ENCODE data around the gene BOLA3.
"Not testable (repeated sequence)": the region's sequence is repeated elsewhere in the genome, so short reads cannot be mapped to it uniquely, and the experiment has no call there.

Gene BOLA3

DNA sequence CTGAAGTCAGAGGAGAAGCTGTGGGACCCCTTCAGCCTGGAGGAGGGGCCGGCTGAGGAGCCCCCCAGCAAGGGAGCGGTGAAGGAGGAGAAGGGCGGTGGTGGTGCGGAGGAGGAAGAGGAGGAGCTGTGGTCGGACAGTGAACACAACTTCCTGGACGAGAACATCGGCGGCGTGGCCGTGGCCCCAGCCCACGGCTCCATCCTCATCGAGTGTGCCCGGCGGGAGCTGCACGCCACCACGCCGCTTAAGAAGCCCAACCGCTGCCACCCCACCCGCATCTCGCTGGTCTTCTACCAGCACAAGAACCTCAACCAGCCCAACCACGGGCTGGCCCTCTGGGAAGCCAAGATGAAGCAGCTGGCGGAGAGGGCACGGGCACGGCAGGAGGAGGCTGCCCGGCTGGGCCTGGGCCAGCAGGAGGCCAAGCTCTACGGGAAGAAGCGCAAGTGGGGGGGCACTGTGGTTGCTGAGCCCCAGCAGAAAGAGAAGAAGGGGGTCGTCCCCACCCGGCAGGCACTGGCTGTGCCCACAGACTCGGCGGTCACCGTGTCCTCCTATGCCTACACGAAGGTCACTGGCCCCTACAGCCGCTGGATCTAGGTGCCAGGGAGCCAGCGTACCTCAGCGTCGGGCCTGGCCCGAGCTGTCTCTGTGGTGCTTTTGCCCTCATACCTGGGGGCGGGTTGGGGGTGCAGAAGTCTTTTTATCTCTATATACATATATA lies 46.0 kb downstream of the BOLA3 start:
- Mint-ChIP-seq H3K36me3 (ENCODE audit: low read depth) (peaks cover 16% of the 10 kb centered on the region), H3K9me3 (no peaks in the 10 kb centered on the region), H3K27ac (no peak overlapping the region), H3K27me3 (ENCODE audit: low read depth) (no peaks in the 10 kb centered on the region), H3K4me1 (ENCODE audit: low read depth) (no peaks in the 10 kb centered on the region), H3K4me3 (no peak overlapping the region)

DNA sequence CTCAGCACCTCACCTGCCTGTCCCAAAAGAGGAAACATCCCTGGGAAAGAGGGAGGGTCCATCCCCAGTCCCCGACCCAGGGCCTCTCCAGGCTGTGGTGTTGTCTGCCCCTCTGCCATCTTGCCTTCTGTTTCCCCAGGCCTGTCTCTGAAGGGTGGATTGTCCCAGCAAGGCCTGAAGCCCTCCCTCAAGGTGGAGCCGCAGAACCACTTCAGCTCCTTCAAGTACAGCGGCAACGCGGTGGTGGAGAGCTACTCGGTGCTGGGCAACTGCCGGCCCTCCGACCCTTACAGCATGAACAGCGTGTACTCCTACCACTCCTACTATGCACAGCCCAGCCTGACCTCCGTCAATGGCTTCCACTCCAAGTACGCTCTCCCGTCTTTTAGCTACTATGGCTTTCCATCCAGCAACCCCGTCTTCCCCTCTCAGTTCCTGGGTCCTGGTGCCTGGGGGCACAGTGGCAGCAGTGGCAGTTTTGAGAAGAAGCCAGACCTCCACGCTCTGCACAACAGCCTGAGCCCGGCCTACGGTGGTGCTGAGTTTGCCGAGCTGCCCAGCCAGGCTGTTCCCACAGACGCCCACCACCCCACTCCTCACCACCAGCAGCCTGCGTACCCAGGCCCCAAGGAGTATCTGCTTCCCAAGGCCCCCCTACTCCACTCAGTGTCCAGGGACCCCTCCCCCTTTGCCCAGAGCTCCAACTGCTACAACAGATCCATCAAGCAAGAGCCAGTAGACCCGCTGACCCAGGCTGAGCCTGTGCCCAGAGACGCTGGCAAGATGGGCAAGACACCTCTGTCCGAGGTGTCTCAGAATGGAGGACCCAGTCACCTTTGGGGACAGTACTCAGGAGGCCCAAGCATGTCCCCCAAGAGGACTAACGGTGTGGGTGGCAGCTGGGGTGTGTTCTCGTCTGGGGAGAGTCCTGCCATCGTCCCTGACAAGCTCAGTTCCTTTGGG lies 47.2 kb downstream of the BOLA3 start:
- H3K27ac Mint-ChIP-seq = peak overlapping the region; percentile 9
- no peak overlapping the region for H3K4me3 Mint-ChIP-seq
- H3K27me3 Mint-ChIP-seq (ENCODE audit: low read depth) = no peaks in the 10 kb centered on the region
- no peaks in the 10 kb centered on the region for H3K4me1 Mint-ChIP-seq (ENCODE audit: low read depth)
- H3K9me3 Mint-ChIP-seq = no peaks in the 10 kb centered on the region
- H3K36me3 Mint-ChIP-seq (ENCODE audit: low read depth) = peaks cover 16% of the 10 kb centered on the region

DNA sequence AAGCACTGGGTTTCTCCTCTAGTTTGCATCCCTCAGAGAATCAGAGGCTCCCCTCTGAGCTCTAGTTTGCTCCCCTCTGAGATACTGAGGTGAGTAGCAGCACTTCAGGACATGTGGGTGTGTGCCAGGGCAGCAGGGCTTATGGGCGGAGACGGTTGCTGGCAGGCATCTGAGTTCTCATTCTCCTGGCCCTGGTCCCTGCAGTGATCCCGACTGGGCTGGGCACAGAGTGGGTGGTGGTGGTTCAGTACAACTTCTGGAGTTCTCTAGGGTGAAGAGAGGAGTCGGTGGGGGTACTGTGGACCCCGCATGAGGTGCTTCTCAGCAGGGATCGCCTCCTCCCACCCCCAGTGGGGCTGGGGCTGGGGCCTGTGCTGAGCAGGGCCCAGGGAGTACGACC lies 47.9 kb downstream of the BOLA3 start:
- no peaks in the 10 kb centered on the region for H3K9me3 Mint-ChIP-seq
- no peak overlapping the region for H3K4me3 Mint-ChIP-seq
- peaks cover 15% of the 10 kb centered on the region for H3K36me3 Mint-ChIP-seq (ENCODE audit: low read depth)
- H3K27ac Mint-ChIP-seq = no peak overlapping the region
- H3K27me3 Mint-ChIP-seq (ENCODE audit: low read depth) = no peaks in the 10 kb centered on the region
- no peaks in the 10 kb centered on the region for H3K4me1 Mint-ChIP-seq (ENCODE audit: low read depth)

DNA sequence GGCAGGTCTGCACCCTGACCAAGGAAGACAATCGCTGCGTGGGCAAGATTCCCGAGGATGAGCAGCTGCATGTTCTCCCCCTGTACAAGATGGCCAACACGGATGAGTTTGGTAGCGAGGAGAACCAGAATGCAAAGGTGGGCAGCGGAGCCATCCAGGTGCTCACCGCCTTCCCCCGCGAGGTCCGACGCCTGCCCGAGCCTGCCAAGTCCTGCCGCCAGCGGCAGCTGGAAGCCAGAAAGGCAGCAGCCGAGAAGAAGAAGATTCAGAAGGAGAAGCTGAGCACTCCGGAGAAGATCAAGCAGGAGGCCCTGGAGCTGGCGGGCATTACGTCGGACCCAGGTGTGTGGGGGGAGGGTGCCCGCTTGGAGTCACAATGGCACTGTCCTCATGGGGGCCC lies 48.4 kb downstream of the BOLA3 start:
- Mint-ChIP-seq H3K9me3 (no peaks in the 10 kb centered on the region), H3K36me3 (ENCODE audit: low read depth) (peaks cover 20% of the 10 kb centered on the region), H3K27me3 (ENCODE audit: low read depth) (no peaks in the 10 kb centered on the region), H3K27ac (no peak overlapping the region), H3K4me1 (ENCODE audit: low read depth) (no peaks in the 10 kb centered on the region), H3K4me3 (no peak overlapping the region)

DNA sequence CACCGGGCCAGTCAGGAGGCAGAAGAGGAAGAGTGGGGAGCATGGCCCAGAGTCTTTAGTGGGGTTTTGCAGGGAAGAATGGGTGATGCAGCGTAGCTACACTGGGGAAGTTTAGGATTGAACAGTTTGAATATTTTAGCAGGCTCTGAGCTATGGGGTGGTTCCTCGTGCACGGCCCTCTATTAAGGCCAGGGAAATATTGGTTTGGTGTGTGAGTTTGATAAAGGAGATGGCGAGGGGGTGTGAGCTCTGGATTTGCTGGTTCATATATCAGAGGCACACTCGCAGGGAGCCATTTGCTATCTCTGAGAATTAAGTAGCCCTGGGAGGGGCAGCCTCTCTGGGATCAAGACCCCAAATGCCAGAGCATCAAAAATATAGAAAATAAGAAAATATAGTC lies 50.1 kb downstream of the BOLA3 start:
- Mint-ChIP-seq H3K27me3 (ENCODE audit: low read depth) (no peaks in the 10 kb centered on the region), H3K36me3 (ENCODE audit: low read depth) (peaks cover 21% of the 10 kb centered on the region), H3K4me3 (no peak overlapping the region), H3K9me3 (no peaks in the 10 kb centered on the region), H3K27ac (no peak overlapping the region), H3K4me1 (ENCODE audit: low read depth) (no peaks in the 10 kb centered on the region)

DNA sequence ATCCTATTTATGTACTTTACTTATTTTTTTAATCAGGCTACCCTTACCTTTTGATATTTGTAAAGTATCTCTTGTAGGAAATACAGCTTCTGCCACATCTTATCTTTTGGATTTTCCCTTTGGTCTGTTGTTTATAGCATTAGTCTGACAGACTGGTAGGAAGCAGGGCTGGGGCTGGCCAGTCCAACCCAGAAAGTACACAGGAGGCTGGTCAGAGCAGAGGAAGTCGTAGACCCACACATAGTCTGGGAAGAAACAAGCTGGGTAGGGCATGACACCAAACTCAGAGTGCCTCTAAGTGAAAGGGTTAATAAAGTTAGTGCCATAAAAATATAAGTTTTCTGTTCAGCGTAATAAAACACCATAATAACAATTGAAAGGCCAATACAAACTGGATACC lies 51.7 kb downstream of the BOLA3 start:
- Mint-ChIP-seq H3K27ac (no peak overlapping the region), H3K36me3 (ENCODE audit: low read depth) (peaks cover 24% of the 10 kb centered on the region), H3K4me3 (no peak overlapping the region), H3K9me3 (no peaks in the 10 kb centered on the region), H3K4me1 (ENCODE audit: low read depth) (no peaks in the 10 kb centered on the region), H3K27me3 (ENCODE audit: low read depth) (no peaks in the 10 kb centered on the region)

DNA sequence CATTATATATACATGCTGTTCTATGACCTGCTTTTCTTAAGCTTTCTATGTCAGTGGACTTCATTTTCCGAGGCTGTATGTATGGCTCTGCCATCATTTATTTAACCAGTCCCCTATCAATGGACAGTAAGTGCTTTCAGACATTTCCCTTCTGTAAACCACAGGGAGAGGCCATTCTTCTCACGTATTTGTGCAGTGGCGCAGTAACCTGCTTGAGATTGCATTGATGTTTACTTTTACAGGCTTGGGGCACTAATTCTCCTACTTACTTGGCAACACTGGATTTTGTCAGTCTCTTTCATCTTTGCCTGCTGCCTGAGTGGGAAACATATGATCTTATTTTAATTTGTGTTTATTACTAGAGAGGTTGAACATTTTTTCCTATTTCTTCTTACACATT lies 52.1 kb downstream of the BOLA3 start:
- Mint-ChIP-seq H3K4me3 (no peak overlapping the region), H3K27ac (no peak overlapping the region), H3K4me1 (ENCODE audit: low read depth) (no peaks in the 10 kb centered on the region), H3K27me3 (ENCODE audit: low read depth) (no peaks in the 10 kb centered on the region), H3K36me3 (ENCODE audit: low read depth) (peaks cover 23% of the 10 kb centered on the region), H3K9me3 (no peaks in the 10 kb centered on the region)

DNA sequence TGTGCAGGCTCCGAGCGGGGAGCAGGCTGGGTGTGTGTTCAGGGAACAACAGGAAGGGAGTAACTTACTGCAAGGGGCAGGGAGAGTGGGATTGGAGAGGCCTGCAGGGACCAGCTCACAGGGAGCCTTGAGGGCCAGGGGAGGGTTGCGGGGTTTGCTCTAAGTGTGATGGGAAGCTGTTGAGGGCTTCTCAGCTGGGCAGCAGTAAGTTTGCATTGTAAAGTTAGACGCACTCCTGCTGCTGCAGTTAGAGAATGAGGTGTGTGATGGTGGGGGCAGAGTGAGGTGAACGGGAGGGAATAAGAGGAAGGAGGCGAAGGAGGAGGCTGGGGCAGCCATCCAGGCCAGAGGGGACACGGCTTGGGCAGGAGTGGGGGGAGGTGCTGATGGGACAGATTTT lies 53.4 kb downstream of the BOLA3 start:
- H3K36me3 Mint-ChIP-seq (ENCODE audit: low read depth) = peaks cover 19% of the 10 kb centered on the region
- H3K27ac Mint-ChIP-seq = peak overlapping the region; percentile 8
- no peak overlapping the region for H3K4me3 Mint-ChIP-seq
- H3K27me3 Mint-ChIP-seq (ENCODE audit: low read depth) = no peaks in the 10 kb centered on the region
- H3K4me1 Mint-ChIP-seq (ENCODE audit: low read depth) = no peaks in the 10 kb centered on the region
- no peaks in the 10 kb centered on the region for H3K9me3 Mint-ChIP-seq

DNA sequence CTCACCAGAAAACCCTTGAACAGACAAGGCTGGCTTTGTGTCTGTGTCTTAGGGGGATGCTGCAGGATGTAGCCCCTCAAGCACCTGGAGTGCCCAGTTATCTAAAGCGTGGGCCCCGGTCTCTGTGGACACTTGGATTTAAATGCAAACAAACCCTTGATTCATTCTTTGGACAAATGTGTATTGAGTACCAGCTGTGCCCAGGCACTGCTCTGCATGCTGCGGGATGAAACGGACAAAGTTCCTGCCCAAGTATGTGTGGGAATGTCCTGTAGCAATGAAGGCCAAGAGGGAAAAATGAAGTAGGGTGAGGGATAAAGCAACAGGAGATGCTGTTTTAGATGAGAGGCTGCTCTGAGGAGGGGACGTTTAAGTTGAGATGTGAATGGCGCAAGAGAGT lies 53.9 kb downstream of the BOLA3 start:
- Mint-ChIP-seq H3K36me3 (ENCODE audit: low read depth) (peaks cover 18% of the 10 kb centered on the region), H3K9me3 (no peaks in the 10 kb centered on the region), H3K4me1 (ENCODE audit: low read depth) (no peaks in the 10 kb centered on the region), H3K4me3 (no peak overlapping the region), H3K27me3 (ENCODE audit: low read depth) (no peaks in the 10 kb centered on the region), H3K27ac (no peak overlapping the region)

DNA sequence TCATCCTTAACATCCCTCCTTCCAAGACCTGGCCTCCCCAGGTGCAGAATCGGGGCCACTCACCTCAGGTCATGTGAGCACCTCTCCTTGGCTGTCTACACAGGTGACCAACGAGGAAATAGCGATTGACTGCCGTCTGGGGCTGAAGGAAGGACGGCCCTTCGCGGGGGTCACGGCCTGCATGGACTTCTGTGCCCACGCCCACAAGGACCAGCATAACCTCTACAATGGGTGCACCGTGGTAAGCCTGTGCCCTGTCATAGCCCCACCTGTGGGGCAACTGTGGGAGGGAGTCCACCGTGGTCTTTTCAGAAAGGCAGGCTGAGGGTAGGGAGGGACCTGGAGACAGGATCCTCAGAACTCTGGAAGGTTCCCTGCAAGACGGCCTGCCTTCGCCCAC lies 54.3 kb downstream of the BOLA3 start:
- no peaks in the 10 kb centered on the region for H3K4me1 Mint-ChIP-seq (ENCODE audit: low read depth)
- no peaks in the 10 kb centered on the region for H3K27me3 Mint-ChIP-seq (ENCODE audit: low read depth)
- H3K27ac Mint-ChIP-seq = no peak overlapping the region
- no peak overlapping the region for H3K4me3 Mint-ChIP-seq
- H3K9me3 Mint-ChIP-seq = no peaks in the 10 kb centered on the region
- H3K36me3 Mint-ChIP-seq (ENCODE audit: low read depth) = peaks cover 18% of the 10 kb centered on the region

DNA sequence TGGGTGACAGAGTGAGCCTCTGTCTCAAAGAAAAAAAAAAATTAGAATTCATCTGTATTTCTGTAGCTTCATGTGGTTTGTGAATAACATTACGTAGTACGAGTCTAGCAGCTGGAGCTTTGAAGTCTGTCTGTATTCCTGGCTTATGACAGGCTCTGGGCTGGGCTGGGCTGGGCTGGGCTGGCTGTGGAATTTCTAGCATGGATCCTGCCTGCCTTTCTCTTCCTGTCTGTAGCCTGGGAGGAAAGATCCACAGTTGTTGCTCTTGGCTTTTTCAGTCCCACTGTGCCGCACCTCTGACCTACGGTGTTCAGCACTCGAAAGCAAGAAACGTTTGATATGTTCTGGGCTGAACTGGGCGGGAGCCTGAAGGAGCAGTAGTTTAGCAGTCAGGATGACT lies 55.4 kb downstream of the BOLA3 start:
- H3K9me3 Mint-ChIP-seq = no peaks in the 10 kb centered on the region
- no peaks in the 10 kb centered on the region for H3K4me1 Mint-ChIP-seq (ENCODE audit: low read depth)
- no peaks in the 10 kb centered on the region for H3K27me3 Mint-ChIP-seq (ENCODE audit: low read depth)
- no peak overlapping the region for H3K4me3 Mint-ChIP-seq
- peaks cover 18% of the 10 kb centered on the region for H3K36me3 Mint-ChIP-seq (ENCODE audit: low read depth)
- no peak overlapping the region for H3K27ac Mint-ChIP-seq

DNA sequence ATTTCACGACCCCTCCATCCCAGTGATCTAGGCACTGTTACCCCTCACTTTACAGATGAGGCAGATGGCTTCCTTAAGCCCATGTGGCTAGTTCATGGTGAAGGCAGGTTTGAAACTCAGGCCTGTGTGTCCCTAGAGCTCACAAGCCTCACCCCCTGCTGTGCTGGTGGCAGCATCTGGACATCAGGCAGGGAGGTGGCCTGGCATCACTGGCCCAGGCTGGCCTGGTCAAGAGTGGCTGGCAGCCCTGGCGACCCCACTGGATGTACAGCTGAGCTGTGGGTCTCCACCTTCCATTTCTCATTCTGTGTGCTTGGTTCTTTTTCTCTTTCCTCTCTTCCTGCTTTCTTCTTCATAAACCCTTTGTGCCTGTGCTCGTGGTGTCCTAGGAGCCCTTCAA lies 56.3 kb downstream of the BOLA3 start:
- peaks cover 18% of the 10 kb centered on the region for H3K36me3 Mint-ChIP-seq (ENCODE audit: low read depth)

DNA sequence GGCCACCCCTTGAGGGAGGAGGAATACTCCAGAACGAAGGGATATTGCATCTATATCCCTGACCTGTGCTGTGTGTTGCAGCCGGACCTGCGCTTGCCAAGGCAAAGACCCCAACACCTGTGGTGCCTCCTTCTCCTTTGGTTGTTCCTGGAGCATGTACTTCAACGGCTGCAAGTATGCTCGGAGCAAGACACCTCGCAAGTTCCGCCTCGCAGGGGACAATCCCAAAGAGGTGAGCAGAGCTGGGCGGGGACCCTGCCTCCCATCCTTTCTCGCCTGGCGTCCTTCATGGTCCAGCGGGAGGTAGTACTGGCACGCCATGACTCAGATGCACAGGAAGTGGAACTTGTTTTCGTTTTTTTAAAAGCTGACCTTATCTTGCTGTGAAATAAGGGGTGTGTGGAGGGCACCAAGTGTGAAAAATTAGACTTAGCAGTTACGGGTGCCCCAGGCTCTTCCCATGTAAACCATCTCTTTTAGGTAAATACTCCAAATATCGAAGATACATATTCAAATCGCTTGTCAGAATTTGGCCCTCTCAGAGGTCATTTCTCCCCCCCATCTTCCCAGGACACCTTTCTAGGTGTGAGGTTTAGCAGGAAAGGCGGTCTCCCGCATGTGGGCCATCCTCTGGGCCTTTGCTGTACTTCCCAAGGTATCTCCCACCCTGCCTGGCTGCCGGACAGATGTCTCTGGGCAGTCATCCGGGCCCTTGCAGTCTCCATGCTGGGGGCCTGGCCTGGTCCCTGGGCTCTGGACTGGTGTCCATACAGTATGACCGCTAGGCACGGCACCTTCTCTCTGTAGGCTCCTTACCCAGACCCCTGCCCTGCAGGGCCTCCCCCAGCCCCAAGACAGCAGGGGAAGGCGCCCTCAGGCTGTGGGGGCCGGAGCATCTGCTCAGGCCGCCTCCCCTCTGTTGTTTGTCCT lies 57.6 kb downstream of the BOLA3 start:
- H3K27me3 Mint-ChIP-seq (ENCODE audit: low read depth) = no peaks in the 10 kb centered on the region
- H3K27ac Mint-ChIP-seq = no peak overlapping the region
- H3K4me1 Mint-ChIP-seq (ENCODE audit: low read depth) = no peaks in the 10 kb centered on the region
- peaks cover 18% of the 10 kb centered on the region for H3K36me3 Mint-ChIP-seq (ENCODE audit: low read depth)
- no peaks in the 10 kb centered on the region for H3K9me3 Mint-ChIP-seq
- no peak overlapping the region for H3K4me3 Mint-ChIP-seq

More for the DNA sequence above, 56.3 kb downstream of the BOLA3 start:
- no peaks in the 10 kb centered on the region for H3K27me3 Mint-ChIP-seq (ENCODE audit: low read depth)
- H3K4me1 Mint-ChIP-seq (ENCODE audit: low read depth) = no peaks in the 10 kb centered on the region
- H3K4me3 Mint-ChIP-seq = no peak overlapping the region
- no peaks in the 10 kb centered on the region for H3K9me3 Mint-ChIP-seq
- H3K27ac Mint-ChIP-seq = no peak overlapping the region

DNA sequence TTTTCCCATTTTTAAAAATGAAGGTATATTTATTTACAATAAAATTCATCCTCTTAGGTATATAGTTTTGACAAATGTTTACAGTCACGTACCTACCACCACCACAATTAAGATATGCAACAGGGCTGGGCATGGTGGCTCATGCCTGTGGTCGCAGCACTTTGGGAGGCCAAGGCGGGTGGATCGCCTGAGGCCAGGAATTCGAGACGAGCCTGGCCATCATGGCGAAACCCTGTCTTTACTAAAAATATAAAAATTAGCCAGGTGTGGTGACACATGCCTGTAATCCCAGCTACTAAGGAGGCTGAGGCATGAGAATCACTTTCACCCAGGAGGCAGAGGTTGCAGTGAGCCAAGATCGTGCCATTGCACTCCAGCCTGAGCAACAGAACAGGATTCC lies 59.0 kb downstream of the BOLA3 start:
- peaks cover 11% of the 10 kb centered on the region for H3K36me3 Mint-ChIP-seq (ENCODE audit: low read depth)
- H3K27me3 Mint-ChIP-seq (ENCODE audit: low read depth); H3K27ac Mint-ChIP-seq; H3K4me1 Mint-ChIP-seq (ENCODE audit: low read depth); H3K4me3 Mint-ChIP-seq; H3K9me3 Mint-ChIP-seq: not testable (repeated sequence)

Data from T-helper 1 cell treated with Interleukin-12 subunit alpha and Interleukin-12 subunit beta and Interleukin-4 antibody, amounts not matched to agents 30 μg/mL and 1 μg/mL, for 36 hours (primary cell).